HG02970 (cell line): Measurements from ENCODE around the gene KTN1.

ENCODE experiments used
- ATAC-seq: cut with Tn5 transposase; IDR thresholded peaks from one replicate; pipeline ENCODE4 v1.9.1; 2021; ENCODE audit warnings: mild to moderate bottlenecking, moderate library complexity, moderate number of reproducible peaks; ENCODE audit not compliant: unreplicated experiment, low FRiP score

Gene KTN1

GRCh38 chr14:55579724-55580469 lies at the start of gene KTN1:
Gene KTN1, plus strand, starts transcription at chr14:55580207. Its CDS starts 31,842 bp downstream, at chr14:55612049.
- peak; percentile 90 for ATAC-seq

- ATAC-seq, result no peak
These were observed 49.5 kb upstream of the KTN1 start for GRCh38 chr14:55530464-55530863.

GRCh38 chr14:55532645-55533344 lies 47.2 kb upstream of the KTN1 start:
- ATAC-seq, result no peak

- no peak for ATAC-seq
These were observed 46.0 kb upstream of the KTN1 start for GRCh38 chr14:55533960-55534359.

- ATAC-seq, result no peak
These were observed 44.3 kb upstream of the KTN1 start for GRCh38 chr14:55535516-55536203.

- ATAC-seq, result no peak
These were observed 43.8 kb upstream of the KTN1 start for GRCh38 chr14:55536204-55536708.

- no peak for ATAC-seq
These were observed 42.2 kb upstream of the KTN1 start for GRCh38 chr14:55537782-55538181.

- no peak for ATAC-seq
These were observed 40.0 kb upstream of the KTN1 start for GRCh38 chr14:55539975-55540374.

GRCh38 chr14:55540847-55541773 lies 38.9 kb upstream of the KTN1 start:
- ATAC-seq, result no peak

- ATAC-seq, result peak; percentile 15
These were observed 34.2 kb upstream of the KTN1 start for GRCh38 chr14:55545779-55546178.

- ATAC-seq, result peak; percentile 65
These were observed 33.7 kb upstream of the KTN1 start for GRCh38 chr14:55546212-55546874.

GRCh38 chr14:55547650-55548315 lies 32.2 kb upstream of the KTN1 start:
- peak; percentile 48 for ATAC-seq

GRCh38 chr14:55553791-55554190 lies 26.2 kb upstream of the KTN1 start:
- no peak for ATAC-seq

- ATAC-seq, result no peak
These were observed 22.9 kb upstream of the KTN1 start for GRCh38 chr14:55556929-55557623.

GRCh38 chr14:55562135-55562534 lies 17.9 kb upstream of the KTN1 start:
- no peak for ATAC-seq

- no peak for ATAC-seq
These were observed 11.4 kb upstream of the KTN1 start for GRCh38 chr14:55568618-55569017.

GRCh38 chr14:55571125-55571889 lies 8.7 kb upstream of the KTN1 start:
- no peak for ATAC-seq

- no peak for ATAC-seq
These were observed 7.4 kb upstream of the KTN1 start for GRCh38 chr14:55572578-55572977.
